ENCODE data around the gene NCK2. TPM values are rescaled to one million over a fixed set of nuclear protein-coding genes. Genes with fewer than 3 reads are reported as not detected.

Gene NCK2
- total and polyA plus RNA-seq, 2 of the 13 experiments (the other 11 are each of a cell fraction or from before 2014, with no cell fraction given), result 14.8 to 23.5 TPM

GRCh38 chr2:105790461-105791149 is 45.9 kb downstream of the NCK2 start:
- Histone ChIP-seq H3K9ac (ENCODE audit: insufficient read depth, low read depth, low read length) (no peak overlapping the region), H4K20me1 (ENCODE audit: insufficient read depth, low read length) (no peaks in the 10 kb centered on the region), H3K4me2 (ENCODE audit: low read depth, low read length) (no peak overlapping the region), H3K27me3 (ENCODE audit: control insufficient read depth in 1 of 2, insufficient read depth in 2 of 2, low read length in 2 of 2) (no peaks in the 10 kb centered on the region), H2AFZ (ENCODE audit: low read length) (no peak overlapping the region), H3K4me3 (replicated peaks in 1 of 3; ENCODE audit: insufficient read depth in 1 of 3, low read depth in 2 of 3, low read length in 3 of 3) (no peak overlapping the region), H3K9me3 (ENCODE audit: low read length) (no peaks in the 10 kb centered on the region), H3K36me3 (replicated peaks in 1 of 2; ENCODE audit: control insufficient read depth in 1 of 2, insufficient read depth in 2 of 2, low read length in 2 of 2) (no peaks in the 10 kb centered on the region), H3K27ac (ENCODE audit: extremely low read length, insufficient read depth, low read length) (no peak overlapping the region), H3K4me1 (ENCODE audit: insufficient read depth, low read length) (peaks cover 10% of the 10 kb centered on the region), H3K79me2 (ENCODE audit: insufficient read depth, low read length) (peaks cover 2% of the 10 kb centered on the region)
- TF ChIP-seq MED8 (CRISPR knock-in tag; IDR thresholded peaks at IDR 0.05; ENCODE audit: insufficient replicate concordance) (no peak), ZFP90 (CRISPR knock-in tag; IDR thresholded peaks at IDR 0.05; ENCODE audit: borderline replicate concordance) (no peak), JDP2 (CRISPR knock-in tag; IDR thresholded peaks at IDR 0.05; ENCODE audit: borderline replicate concordance) (no peak), ZBTB3 (CRISPR knock-in tag; IDR thresholded peaks at IDR 0.05; ENCODE audit: borderline replicate concordance, low read depth) (no peak), ZNF879 (CRISPR knock-in tag; IDR thresholded peaks at IDR 0.05) (no peak), BRD4 (CRISPR knock-in tag; IDR thresholded peaks at IDR 0.05) (no peak)
- TF ChIP-seq, protein P1, sequence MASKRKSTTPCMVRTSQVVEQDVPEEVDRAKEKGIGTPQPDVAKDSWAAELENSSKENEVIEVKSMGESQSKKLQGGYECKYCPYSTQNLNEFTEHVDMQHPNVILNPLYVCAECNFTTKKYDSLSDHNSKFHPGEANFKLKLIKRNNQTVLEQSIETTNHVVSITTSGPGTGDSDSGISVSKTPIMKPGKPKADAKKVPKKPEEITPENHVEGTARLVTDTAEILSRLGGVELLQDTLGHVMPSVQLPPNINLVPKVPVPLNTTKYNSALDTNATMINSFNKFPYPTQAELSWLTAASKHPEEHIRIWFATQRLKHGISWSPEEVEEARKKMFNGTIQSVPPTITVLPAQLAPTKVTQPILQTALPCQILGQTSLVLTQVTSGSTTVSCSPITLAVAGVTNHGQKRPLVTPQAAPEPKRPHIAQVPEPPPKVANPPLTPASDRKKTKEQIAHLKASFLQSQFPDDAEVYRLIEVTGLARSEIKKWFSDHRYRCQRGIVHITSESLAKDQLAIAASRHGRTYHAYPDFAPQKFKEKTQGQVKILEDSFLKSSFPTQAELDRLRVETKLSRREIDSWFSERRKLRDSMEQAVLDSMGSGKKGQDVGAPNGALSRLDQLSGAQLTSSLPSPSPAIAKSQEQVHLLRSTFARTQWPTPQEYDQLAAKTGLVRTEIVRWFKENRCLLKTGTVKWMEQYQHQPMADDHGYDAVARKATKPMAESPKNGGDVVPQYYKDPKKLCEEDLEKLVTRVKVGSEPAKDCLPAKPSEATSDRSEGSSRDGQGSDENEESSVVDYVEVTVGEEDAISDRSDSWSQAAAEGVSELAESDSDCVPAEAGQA (IDR thresholded peaks at IDR 0.05; ENCODE audit: low read depth), result 0 out of 2 replicates have a peak, but pooled peaks have one; percentile 28
- TF ChIP-seq, protein P1 (CRISPR knock-in tag; IDR thresholded peaks at IDR 0.05; ENCODE audit: borderline replicate concordance), result no peak
- intact Hi-C loops (cut with micrococcal nuclease; ENCODE audit: unreplicated experiment) (no loop called here), in situ Hi-C loops (cut with HindIII; ENCODE audit: extremely low pct_ligation_motif_present, low pct_unique_long_range_greater_than_20kb) (no loop called here)
- no TSS peak for BruUV-seq (replicated peaks)
- DNase-seq (ENCODE audit: low spot score) (no peak), ATAC-seq (no peak), FAIRE-seq (no peak)
- CTCF ChIA-PET (ENCODE audit: low intra/inter-chr PET ratio, low total read pairs), result no interaction called here
- POLR2A ChIA-PET, result no interaction called here
- WGBS (ENCODE audit: low lambda C conversion rate), result 93% methylated on average over 10 of the region's 10 CpGs

All from HepG2 (cell line).